Neural cell (in vitro differentiated cells): Measurements from ENCODE around the gene SEC61G. TPM values are rescaled to one million over a fixed set of nuclear protein-coding genes. Genes with fewer than 3 reads are reported as not detected.

ENCODE experiments used
- H2AFZ ChIP-seq: fragments of 200-600, 300-800 bp; sonication (generic), shearing (Covaris generic); 2 replicates; pipeline ENCODE4 v1.6.0; 2014; ENCODE audit warnings: low read depth, mild to moderate bottlenecking, antibody characterized with exemption, low read length, moderate library complexity
- H3F3A ChIP-seq: fragments of 200-600 bp; shearing (Covaris generic); 2 replicates; pipeline ENCODE4 v1.6.1; 2016; ENCODE audit warnings: mild to moderate bottlenecking, moderate library complexity, mixed read lengths, antibody characterized with exemption, low read length; ENCODE audit not compliant: insufficient read depth, poor library complexity, severe bottlenecking
- H3K27ac ChIP-seq: fragments of 200-600, 300-800 bp; sonication (generic), shearing (Covaris generic); 2 replicates; pipeline ENCODE4 v1.5.1; 2014; ENCODE audit warnings: mild to moderate bottlenecking, low read length, moderate library complexity
- H3K27me3 ChIP-seq: fragments of 300-800, 200-600 bp; sonication (generic), shearing (Covaris generic); 2 replicates; pipeline ENCODE4 v1.6.0; 2014; ENCODE audit warnings: mild to moderate bottlenecking, low read depth, low read length, moderate library complexity; ENCODE audit not compliant: insufficient read depth
- H3K36me3 ChIP-seq: fragments of 300-800, 200-600 bp; sonication (generic), shearing (Covaris generic); 2 replicates; pipeline ENCODE4 v1.5.1; 2014; ENCODE audit warnings: mild to moderate bottlenecking, antibody characterized with exemption, low read length, moderate library complexity; ENCODE audit not compliant: insufficient read depth
- H3K4me2 ChIP-seq: fragments of 300-800, 200-600 bp; sonication (generic), shearing (Covaris generic); 2 replicates; pipeline ENCODE4 v1.6.0; 2014; ENCODE audit warnings: mild to moderate bottlenecking, low read length
- H3K4me3 ChIP-seq: fragments of 300-800, 200-600 bp; sonication (generic), shearing (Covaris generic); 2 replicates; pipeline ENCODE4 v1.5.1; 2014; ENCODE audit warnings: mild to moderate bottlenecking, low read length, moderate library complexity
- H3K79me2 ChIP-seq: fragments of 200-600 bp; shearing (Covaris generic); replicated peaks from 2 replicates; pipeline ENCODE4 v1.6.0; 2014; ENCODE audit warnings: mild to moderate bottlenecking, low read length, moderate library complexity; ENCODE audit not compliant: insufficient read depth
- H3K9ac ChIP-seq: fragments of 300-800, 200-600 bp; sonication (generic), shearing (Covaris generic); 2 replicates; pipeline ENCODE4 v1.6.1; 2016; ENCODE audit warnings: mild to moderate bottlenecking, low read length, mixed read lengths
- H3K9me2 ChIP-seq: fragments of 200-600 bp; shearing (Covaris generic); 2 replicates; pipeline ENCODE4 v1.6.1; 2016; ENCODE audit warnings: mild to moderate bottlenecking, low read length, mixed read lengths; ENCODE audit not compliant: insufficient read depth
- H3K9me3 ChIP-seq: fragments of 200-600, 300-800 bp; sonication (generic), shearing (Covaris generic); 2 replicates; pipeline ENCODE4 v1.6.1; 2016; ENCODE audit warnings: mild to moderate bottlenecking, mixed run types, low read length, moderate library complexity, mixed read lengths
- H4K20me1 ChIP-seq: fragments of 200-600 bp; shearing (Covaris generic); 2 replicates; pipeline ENCODE4 v1.6.1; 2016; ENCODE audit warnings: mild to moderate bottlenecking, mixed run types; ENCODE audit not compliant: insufficient read depth
- CTCF ChIP-seq: fragments of 450-650 bp; IDR thresholded peaks from 2 replicates; pipeline ENCODE4 v1.5.1; 2014; ENCODE audit warnings: antibody characterized with exemption, mild to moderate bottlenecking, moderate library complexity; ENCODE audit not compliant: poor library complexity, severe bottlenecking
- EP300 ChIP-seq: fragments of 450-650 bp; conservative IDR thresholded peaks from 2 replicates; pipeline ENCODE4 v1.6.1; 2014; ENCODE audit warnings: antibody characterized with exemption, mild to moderate bottlenecking, moderate library complexity; ENCODE audit not compliant: poor library complexity, severe bottlenecking
- EZH2 ChIP-seq: fragments of 200-600, 300-800 bp; shearing (Covaris generic), sonication (generic); IDR thresholded peaks from 2 replicates; pipeline ENCODE4 v1.6.1; 2014; ENCODE audit warnings: antibody characterized with exemption, low read length, borderline replicate concordance, mild to moderate bottlenecking; ENCODE audit not compliant: insufficient read depth, poor library complexity, severe bottlenecking
- MXI1 ChIP-seq: fragments of 450-650 bp; conservative IDR thresholded peaks from 2 replicates; pipeline ENCODE4 v1.6.1; 2014; ENCODE audit warnings: antibody characterized with exemption, mild to moderate bottlenecking; ENCODE audit not compliant: poor library complexity, severe bottlenecking
- POLR2AphosphoS5 ChIP-seq: IDR thresholded peaks from 2 replicates; pipeline ENCODE4 v1.6.1; 2012
- RAD21 ChIP-seq: fragments of 450-650 bp; conservative IDR thresholded peaks from 2 replicates; pipeline ENCODE4 v1.6.1; 2014; ENCODE audit warnings: antibody characterized with exemption, mild to moderate bottlenecking, moderate library complexity
- REST ChIP-seq: IDR thresholded peaks from 2 replicates; pipeline ENCODE4 v1.6.1; 2012; ENCODE audit warnings: borderline replicate concordance
- SMC3 ChIP-seq: fragments of 450-650 bp; conservative IDR thresholded peaks from 2 replicates; pipeline ENCODE4 v1.6.1; 2014; ENCODE audit warnings: antibody characterized with exemption, mild to moderate bottlenecking, moderate library complexity; ENCODE audit not compliant: poor library complexity
- TAF1 ChIP-seq: IDR thresholded peaks from 2 replicates; pipeline ENCODE4 v1.6.1; 2012; ENCODE audit warnings: low read depth
- polyA plus RNA-seq: library from polyadenylated mRNA; depleted of rRNA; stranded (reverse); fragments of >200 nt; gene quantifications from 2 replicates; pipeline ENCODE4 v1.2.3, GENCODE V29; 2014

The SEC61G gene
- polyA plus RNA-seq, 1 donor from 2014 or later = 2,117 TPM

- no peaks in the 10 kb centered on the region for H3K36me3 ChIP-seq
- no peak overlapping the region for H3K4me2 ChIP-seq
- no peaks in the 10 kb centered on the region for H3K79me2 ChIP-seq
- H3K9ac ChIP-seq = no peak overlapping the region
- no peaks in the 10 kb centered on the region for H3K27me3 ChIP-seq
- no peak overlapping the region for H2AFZ ChIP-seq
- no peaks in the 10 kb centered on the region for H4K20me1 ChIP-seq
- H3K9me3 ChIP-seq = no peaks in the 10 kb centered on the region
- H3F3A ChIP-seq = no peaks in the 10 kb centered on the region
- TF ChIP-seq RAD21 (no peak), POLR2AphosphoS5 (no peak)
- no peak overlapping the region for H3K27ac ChIP-seq
- no peak overlapping the region for H3K4me3 ChIP-seq
- H3K9me2 ChIP-seq = no peaks in the 10 kb centered on the region
Observed at GRCh38 chr7:54722026-54722425, 37.0 kb downstream of the SEC61G start.

- Histone ChIP-seq H3K27ac (no peak overlapping the region), H3K9me3 (no peaks in the 10 kb centered on the region), H3K4me3 (no peak overlapping the region), H3K9ac (no peak overlapping the region), H4K20me1 (no peaks in the 10 kb centered on the region), H3K36me3 (no peaks in the 10 kb centered on the region), H3F3A (no peaks in the 10 kb centered on the region), H3K79me2 (no peaks in the 10 kb centered on the region), H3K9me2 (no peaks in the 10 kb centered on the region), H3K4me2 (no peak overlapping the region), H2AFZ (no peak overlapping the region), H3K27me3 (no peaks in the 10 kb centered on the region)
- TF ChIP-seq SMC3 (no peak), CTCF (no peak), MXI1 (no peak), TAF1 (no peak), POLR2AphosphoS5 (no peak), EP300 (no peak), EZH2 (no peak), RAD21 (no peak), REST (no peak)
Observed at GRCh38 chr7:54719974-54720373, 39.0 kb downstream of the SEC61G start.

GRCh38 chr7:54719425-54719824 lies 39.6 kb downstream of the SEC61G start:
- H3K27ac ChIP-seq = no peak overlapping the region
- H2AFZ ChIP-seq = no peak overlapping the region
- H4K20me1 ChIP-seq = no peaks in the 10 kb centered on the region
- H3K4me3 ChIP-seq = no peak overlapping the region
- H3F3A ChIP-seq = no peaks in the 10 kb centered on the region
- H3K9me2 ChIP-seq = no peaks in the 10 kb centered on the region
- no peaks in the 10 kb centered on the region for H3K9me3 ChIP-seq
- no peak overlapping the region for H3K4me2 ChIP-seq
- H3K36me3 ChIP-seq = no peaks in the 10 kb centered on the region
- no peaks in the 10 kb centered on the region for H3K79me2 ChIP-seq
- H3K9ac ChIP-seq = no peak overlapping the region
- TF ChIP-seq REST (no peak), TAF1 (no peak), SMC3 (no peak), MXI1 (no peak), RAD21 (no peak), POLR2AphosphoS5 (no peak), CTCF (no peak), EZH2 (no peak), EP300 (no peak)
- no peaks in the 10 kb centered on the region for H3K27me3 ChIP-seq
